HG03108 (cell line): ENCODE data around the gene SLC6A18.

Experiments used
- ATAC-seq: cut with Tn5 transposase; IDR thresholded peaks from one replicate; pipeline ENCODE4 v1.9.1; 2021; ENCODE audit warnings: moderate library complexity; ENCODE audit not compliant: unreplicated experiment

SLC6A18 gene

GRCh38 chr5:1203311-1203967, 21.7 kb upstream of the SLC6A18 start:
- ATAC-seq = no peak

DNA sequence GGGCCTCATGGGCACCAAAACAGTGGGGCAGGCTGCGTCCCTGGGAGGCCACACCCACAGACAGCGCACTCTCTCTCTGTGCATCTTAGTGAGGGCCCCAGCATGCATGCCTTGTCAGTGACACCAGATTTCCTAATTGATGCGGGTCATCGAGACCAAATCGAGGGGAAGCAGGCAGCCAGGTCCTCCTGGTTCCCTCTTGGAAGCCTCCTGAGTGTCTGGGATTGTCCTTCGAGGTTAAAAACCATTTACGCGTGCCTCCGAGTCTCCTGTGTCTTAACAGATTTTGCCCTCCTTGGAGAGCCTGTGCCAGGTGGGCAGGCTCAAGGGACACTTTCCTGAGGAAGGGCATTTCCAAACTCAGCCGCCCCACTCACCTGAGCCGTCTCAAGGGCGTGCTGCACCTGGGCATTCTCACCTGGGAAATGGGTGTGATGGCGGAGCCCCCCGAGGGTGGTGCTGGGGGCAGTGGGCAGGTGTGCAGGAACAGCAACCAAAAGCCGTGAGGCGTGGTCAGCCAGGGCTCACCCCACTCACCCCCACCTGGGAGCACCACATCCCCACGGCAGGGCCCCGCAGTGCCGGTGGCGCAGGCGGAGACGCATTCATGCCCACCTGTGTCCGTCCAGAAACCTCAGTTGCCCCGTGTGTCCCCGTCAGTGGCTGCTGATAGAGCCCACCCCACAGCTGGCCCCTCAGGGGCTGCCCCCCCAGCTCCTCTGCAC, 21.1 kb upstream of the SLC6A18 start:
- no peak for ATAC-seq

GRCh38 chr5:1204693-1205242, 20.4 kb upstream of the SLC6A18 start:
- no peak for ATAC-seq

- ATAC-seq = no peak
Observed at GRCh38 chr5:1205255-1206180, 19.7 kb upstream of the SLC6A18 start.

DNA sequence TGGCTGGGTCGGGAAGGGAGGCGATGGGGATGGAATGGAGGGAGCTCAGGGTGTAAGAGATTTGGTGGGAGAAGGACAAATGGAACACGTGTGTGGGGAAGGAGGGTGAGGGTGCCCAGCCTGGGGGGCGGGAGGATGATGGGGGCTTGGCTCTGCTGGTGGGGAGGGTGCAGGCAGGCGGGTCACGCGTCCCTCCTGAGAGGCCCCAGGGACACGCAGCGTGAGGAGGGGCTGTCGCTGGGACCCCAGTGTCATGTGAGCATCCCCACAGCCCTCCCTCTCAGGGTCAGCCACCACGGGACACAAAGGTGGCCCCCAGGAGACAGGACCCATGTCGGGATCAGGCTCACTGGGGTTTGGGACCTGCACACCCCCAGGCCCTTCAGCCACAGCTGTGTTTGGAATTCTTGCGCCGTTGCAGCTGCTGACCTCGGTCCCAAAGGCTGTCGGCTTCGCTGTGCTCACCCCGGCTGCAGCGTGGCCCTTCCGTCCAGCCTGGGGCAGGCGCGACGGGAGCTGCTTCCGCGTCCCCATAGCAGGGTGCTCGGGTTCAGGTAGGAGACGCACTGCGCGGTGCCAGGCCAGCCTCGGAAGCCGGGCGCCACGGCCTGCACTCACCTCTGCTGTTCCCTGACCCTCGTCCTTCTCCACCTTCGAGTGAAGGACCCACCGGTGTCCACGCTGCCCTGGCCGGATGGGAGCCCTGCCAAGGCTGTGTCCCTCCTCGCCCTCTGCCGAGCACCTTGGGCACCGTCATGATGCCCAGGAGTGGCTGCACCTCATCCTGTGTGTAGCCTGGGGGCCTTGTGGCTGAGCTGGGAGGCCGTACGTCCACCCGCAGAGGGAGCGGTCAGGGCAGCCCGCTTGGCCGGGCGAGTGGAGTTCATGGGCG, 18.4 kb upstream of the SLC6A18 start:
- ATAC-seq = no peak

- ATAC-seq = no peak
Observed at GRCh38 chr5:1207555-1207954, 17.6 kb upstream of the SLC6A18 start.

GRCh38 chr5:1208221-1208742, 16.9 kb upstream of the SLC6A18 start:
- ATAC-seq = no peak

GRCh38 chr5:1208743-1209488, 16.3 kb upstream of the SLC6A18 start:
- no peak for ATAC-seq

- no peak for ATAC-seq
Observed at GRCh38 chr5:1209489-1209852, 15.7 kb upstream of the SLC6A18 start.

GRCh38 chr5:1209896-1210776, 15.0 kb upstream of the SLC6A18 start:
- ATAC-seq = no peak

DNA sequence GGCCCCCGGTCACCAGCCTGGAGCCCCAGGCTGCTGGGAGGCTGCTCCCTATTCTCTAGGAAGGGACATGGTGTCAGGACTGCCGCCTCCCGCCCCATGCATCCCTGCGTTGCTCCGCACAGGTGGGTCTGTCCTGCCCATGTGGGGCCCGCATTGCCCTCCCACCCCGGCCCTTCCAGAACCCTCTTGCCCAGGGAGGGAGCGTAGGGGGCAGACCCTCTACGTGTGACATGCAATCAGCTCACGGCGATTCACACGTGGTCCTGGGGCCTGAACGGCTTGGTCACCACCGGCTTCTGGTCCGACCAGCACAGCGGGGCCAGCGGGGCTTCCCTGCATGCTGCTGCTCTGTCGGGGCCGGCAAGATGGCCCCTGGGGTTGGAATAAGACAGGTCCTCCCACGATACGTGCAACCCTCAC, 14.3 kb upstream of the SLC6A18 start:
- ATAC-seq = no peak

GRCh38 chr5:1211701-1212100, 13.5 kb upstream of the SLC6A18 start:
- no peak for ATAC-seq

DNA sequence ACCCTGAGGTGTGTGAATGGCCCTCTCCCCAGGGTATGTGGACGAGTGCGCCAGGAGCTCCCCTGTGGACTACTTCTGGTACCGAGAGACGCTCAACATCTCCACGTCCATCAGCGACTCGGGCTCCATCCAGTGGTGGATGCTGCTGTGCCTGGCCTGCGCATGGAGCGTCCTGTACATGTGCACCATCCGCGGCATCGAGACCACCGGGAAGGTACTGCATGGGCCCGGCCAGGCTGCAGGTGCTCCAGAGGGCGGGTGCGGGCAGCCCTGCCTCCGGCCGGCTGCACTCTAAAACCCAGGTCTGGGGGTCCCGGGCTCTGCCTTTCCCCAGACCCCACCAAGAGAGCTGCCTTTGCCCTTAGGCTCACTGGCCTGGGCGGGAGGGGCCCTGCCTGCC, 12.9 kb upstream of the SLC6A18 start:
- ATAC-seq = no peak

- no peak for ATAC-seq
Observed at GRCh38 chr5:1212881-1213280, 12.3 kb upstream of the SLC6A18 start.

DNA sequence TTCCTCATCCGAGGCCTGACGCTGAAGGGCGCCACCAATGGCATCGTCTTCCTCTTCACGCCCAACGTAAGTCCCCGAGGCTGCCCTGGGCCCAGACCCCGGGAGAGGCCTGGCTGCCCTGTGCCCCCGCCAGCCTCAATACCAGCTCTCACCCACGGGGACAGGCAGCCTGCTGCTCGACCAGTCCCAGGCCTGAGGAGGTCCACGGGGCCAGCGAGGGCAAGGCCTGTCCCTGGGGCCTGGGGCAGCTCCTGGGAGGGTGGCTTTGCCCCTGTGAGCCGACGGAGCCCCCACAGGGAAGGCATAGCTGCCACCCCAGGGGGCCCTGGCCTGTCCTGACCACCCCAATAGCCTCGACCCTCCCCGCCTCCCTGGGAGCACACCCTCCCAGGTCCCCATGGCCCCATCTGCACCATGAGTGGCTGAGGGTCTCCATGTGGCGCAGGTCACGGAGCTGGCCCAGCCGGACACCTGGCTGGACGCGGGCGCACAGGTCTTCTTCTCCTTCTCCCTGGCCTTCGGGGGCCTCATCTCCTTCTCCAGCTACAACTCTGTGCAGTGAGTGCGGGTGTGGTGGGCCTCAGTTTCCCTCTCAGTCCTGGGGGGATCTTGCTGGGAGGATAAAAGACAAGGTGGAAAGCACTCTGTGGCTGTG, 11.5 kb upstream of the SLC6A18 start:
- no peak for ATAC-seq

DNA sequence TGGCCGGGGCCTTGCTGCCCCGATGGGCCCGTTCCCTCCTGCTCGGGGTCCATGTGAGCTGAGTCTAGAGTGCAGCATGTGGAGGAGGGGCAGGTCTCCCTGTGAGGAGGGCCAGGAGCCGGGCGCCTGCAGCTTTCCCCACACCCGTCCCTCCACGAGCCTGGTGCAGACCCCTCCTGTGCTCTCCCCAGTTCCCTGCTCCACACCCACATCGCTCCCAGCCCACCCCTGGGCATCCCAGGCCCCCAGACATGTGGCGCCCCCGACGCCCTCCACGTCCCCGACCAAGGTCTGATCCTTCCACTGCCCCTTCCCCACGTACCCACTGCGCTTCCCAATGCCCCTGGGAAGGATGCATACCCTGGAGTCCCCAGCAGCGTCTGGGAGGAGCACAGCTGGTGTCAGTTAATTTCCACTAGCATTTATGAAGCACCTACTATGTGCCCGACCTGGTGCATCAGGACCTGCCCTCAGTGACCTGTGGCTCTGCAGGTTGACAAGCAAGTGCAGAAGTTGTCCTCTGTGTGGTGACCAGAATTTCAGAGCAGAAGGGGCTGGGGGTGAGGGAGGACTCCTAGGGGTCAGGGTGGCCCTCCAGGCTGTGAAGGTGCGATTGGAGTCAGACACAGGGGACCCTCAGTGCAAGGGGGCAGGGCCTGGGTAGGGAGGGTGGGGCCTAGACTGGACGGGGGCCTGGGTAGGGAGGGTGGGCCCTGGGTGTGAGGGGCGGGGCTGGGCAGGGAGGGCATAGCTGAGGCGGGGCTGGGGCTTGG, 10.8 kb upstream of the SLC6A18 start:
- ATAC-seq = no peak

GRCh38 chr5:1214936-1215220, 10.3 kb upstream of the SLC6A18 start:
- no peak for ATAC-seq
